HG03575 (cell line): ENCODE data around the gene ZFP36L2.

Source experiments
- ATAC-seq: cut with Tn5 transposase; IDR thresholded peaks from one replicate; pipeline ENCODE4 v1.9.1; 2021; ENCODE audit not compliant: unreplicated experiment, insufficient number of reproducible peaks, low FRiP score; ENCODE audit errors: extremely low read depth

Gene ZFP36L2

GRCh38 chr2:43226558-43226954, at the start of gene ZFP36L2:
Gene ZFP36L2 (minus strand): TSS chr2:43226606. CDS start chr2:43226315, 291 bp downstream.
- no peak for ATAC-seq

DNA sequence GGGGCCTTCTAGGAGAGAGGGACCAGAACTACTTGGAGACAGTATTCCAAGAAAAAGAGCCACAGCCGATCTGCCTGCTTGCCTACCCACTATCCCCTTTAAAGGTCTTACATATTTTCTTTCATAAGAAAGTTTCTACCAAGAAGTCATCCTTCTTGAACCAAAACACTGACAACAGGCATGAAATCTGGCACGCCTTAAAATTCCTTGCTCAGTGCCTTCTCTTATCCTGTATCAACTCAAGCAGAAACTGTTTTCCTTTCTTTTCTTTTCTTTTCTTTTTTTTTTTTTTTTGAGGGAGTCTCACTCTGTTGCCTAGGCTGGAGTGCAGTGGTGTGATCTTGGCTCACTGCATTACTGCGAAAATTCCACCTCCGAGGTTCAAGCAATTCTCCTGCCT, 48.3 kb upstream of the ZFP36L2 start:
- no peak for ATAC-seq

DNA sequence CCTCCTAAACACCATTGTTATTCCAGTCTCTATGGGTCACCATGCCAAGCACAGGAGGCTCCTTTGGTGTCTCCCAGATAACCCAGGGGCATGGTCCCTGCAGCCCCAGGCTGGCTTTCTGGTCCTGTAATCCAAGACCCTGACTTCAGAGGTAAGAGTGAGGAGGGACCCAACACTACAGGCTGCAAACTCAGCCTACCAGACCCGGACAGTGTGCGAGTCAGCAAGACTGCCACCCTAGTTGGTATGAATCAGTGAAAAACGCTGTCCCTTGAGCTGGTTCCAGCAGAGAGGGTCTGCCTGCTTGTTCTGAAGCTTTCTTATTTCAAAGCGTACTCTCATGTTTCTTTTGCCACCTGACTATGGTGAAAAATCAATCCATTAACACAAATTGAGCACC, 47.6 kb upstream of the ZFP36L2 start:
- no peak for ATAC-seq

DNA sequence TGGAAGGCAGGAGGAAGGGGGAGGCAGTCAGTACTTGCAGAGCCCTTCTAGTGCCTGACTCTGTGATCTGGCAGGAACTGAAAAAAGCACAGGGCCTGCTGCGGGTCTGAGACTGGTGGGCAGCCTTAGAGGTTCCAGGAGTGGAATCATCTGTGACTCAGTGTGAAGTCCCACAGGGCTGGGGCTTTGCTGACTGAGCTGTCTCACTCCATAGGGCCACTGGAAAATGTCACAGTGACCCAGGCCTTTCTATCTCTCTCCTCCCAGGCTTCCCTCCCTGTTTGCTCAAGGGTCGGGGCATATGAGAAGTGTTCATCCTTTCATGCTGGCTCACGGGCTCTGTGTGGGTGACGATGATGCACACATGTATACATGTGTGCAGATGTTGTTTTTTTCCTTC, 47.1 kb upstream of the ZFP36L2 start:
- no peak for ATAC-seq

- ATAC-seq: no peak
These were observed 44.7 kb upstream of the ZFP36L2 start for GRCh38 chr2:43270930-43271615.

- no peak for ATAC-seq
These were observed 44.1 kb upstream of the ZFP36L2 start for GRCh38 chr2:43270461-43270860.

- ATAC-seq: no peak
These were observed 43.3 kb upstream of the ZFP36L2 start for GRCh38 chr2:43269706-43270105.

DNA sequence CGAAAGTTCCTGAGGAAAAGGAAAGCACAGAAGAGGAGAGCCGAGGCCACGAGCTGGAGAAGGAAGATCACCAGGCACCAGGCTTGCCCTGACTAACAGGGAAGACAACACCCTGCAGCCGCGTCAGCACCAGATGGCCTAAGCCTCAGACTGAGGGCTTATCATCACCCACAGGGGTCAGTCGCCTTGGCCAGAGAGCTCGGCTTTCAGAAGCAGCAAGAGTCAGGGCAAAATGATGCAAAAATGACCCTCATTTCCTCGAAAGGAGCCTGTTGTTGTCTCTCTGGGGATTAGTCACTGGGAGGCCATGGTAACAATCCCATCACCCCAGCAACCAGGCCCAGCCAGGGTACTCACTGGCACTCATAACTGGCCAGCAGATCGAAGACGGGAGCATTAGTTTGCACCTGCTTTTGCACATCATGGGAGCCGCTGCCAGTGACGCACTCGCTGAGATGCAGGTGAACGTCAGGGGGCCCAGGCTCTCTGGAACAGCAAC, 42.7 kb upstream of the ZFP36L2 start:
- no peak for ATAC-seq

GRCh38 chr2:43268066-43268953, 41.9 kb upstream of the ZFP36L2 start:
- ATAC-seq: no peak

DNA sequence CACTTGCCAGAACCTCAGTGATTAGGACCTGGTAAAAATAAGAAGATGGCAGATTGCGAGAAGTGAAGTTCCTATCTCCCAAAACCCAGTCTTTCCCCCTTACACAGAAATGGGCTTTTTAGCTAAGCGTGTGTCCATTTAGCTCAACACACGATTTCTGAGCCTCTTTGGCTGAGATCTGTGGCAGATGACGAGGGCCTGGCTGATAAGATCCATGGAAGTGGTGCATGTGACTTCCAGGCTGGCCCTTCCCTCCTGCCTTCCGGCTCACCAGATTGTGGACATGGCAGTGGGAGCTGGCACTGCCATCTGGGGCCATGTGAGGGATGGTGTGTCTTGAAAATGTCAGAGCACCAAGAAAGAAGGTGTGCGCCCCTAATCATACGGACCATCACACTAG, 41.0 kb upstream of the ZFP36L2 start:
- no peak for ATAC-seq

GRCh38 chr2:43266711-43267111, 40.3 kb upstream of the ZFP36L2 start:
- ATAC-seq: no peak

DNA sequence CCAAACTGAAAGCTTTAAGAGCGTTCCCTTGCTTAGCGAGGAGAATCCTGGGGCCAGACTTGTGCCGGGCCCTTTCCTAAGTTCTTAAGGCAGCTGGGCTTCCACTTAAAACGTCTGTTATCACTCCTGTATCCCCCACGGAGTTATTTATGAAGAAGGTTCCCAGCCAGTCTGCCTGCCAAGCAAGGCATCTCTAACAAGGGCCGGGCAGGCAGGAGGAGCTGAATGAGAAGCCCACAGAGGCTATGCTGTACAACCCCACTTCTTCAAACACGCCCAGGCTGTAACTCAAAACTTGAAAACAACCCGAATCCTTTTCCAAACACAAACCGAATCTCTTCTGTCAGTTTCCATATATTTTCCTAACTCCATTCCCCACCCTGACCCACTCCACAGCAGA, 39.0 kb upstream of the ZFP36L2 start:
- no peak for ATAC-seq

DNA sequence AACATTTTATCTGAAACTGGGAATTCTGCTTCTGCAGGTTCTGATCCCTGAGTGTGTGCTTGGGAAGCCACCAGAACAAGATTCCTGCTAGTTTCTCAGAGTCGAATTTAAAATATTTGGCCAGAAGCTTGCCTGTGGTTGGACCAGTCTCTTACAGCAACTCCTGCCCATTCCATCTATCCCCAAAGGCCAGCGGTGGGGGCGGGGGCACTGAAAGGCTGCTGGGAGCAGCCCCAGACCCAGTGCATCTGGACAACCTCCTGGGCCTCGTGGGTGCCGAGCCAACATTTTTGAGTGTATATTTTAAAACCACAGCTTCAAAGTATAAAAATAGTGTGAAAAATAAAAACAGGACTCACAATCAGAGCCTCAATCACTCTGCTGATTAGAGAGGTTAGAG, 38.6 kb upstream of the ZFP36L2 start:
- ATAC-seq: no peak

- ATAC-seq: no peak
These were observed 36.5 kb upstream of the ZFP36L2 start for GRCh38 chr2:43262951-43263350.

GRCh38 chr2:43262239-43262638, 35.8 kb upstream of the ZFP36L2 start:
- ATAC-seq: no peak

GRCh38 chr2:43259512-43259911, 33.1 kb upstream of the ZFP36L2 start:
- no peak for ATAC-seq

DNA sequence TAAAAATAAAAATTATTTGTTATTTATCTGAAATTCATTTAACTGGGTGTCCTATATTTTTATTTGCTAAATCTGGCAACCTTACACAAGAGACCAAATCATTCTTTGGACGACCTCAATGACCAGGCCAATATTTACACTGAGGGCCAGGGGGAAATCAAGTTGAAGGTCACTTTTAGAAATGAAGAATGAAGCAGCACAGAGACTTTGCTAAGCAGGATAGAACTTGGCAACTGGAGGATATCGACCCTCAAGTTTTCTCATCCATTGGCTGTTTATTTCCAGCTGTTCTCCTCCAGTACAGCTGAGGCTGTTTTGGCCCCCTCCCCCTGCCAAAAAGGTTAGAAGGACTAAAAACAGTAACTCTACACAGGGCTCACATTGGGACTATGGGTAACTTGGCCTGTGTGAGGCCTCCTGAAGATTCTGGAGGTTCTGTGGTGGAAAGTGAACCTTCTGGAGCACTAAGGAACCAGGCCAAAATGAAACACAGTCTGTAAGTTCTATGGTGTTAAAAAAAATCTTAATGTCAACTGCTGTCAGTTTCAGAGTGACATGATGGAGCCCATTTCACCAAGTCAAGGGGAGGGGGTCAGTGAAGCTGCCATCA, 32.2 kb upstream of the ZFP36L2 start:
- no peak for ATAC-seq

DNA sequence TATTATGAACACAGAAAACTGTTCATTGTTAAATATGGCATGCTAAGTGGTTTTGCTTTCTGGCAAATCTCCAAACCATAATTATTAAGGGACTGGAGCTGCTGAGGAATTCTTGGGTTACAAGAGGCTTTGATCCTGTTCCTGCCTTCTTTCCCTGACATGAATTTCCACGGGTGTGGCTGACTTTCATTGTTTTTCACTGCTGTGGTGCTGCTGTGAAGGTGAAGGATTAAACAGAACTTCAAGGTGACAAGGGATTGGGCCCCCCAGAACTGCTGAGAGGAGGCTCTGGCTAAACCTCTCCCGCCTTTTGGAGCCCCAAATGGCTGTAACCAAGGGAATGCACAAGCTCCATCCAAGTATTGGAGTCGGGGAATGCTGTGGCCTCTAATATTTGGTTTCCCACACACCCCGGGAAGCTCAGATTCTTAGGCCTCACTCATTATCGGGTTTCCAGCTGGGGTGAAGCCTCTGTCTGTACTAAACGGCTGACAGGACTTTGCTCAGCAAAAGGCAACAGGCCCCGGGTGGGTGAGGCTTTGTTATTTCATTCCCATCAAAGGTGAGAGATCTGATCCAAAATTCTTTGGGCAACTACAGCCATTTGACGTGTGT, 29.0 kb upstream of the ZFP36L2 start:
- ATAC-seq: no peak

- no peak for ATAC-seq
These were observed 27.9 kb upstream of the ZFP36L2 start for GRCh38 chr2:43254331-43254730.
